Lower lobe of right lung (tissue), 2 donors: ENCODE data around the gene PDE5A. TPM values are rescaled to one million over a fixed set of nuclear protein-coding genes. Genes with fewer than 3 reads are reported as not detected.

Experiments
- ATAC-seq, 2 donors: fragments of 200-7000 bp; cut with Tn5 transposase; one replicate each; pipeline ENCODE4 v1.9.1; 2020 to 2022; ENCODE audit warnings: mild to moderate bottlenecking in 2 of 2, moderate library complexity in 2 of 2
- DNase-seq: peaks from one replicate; pipeline ENCODE4 v3.0.0-alpha.2; 2020
- H3K27ac ChIP-seq: fragments of 200-600 bp; one replicate; pipeline ENCODE4 v1.8.0; 2022
- H3K27me3 ChIP-seq: fragments of 200-600 bp; one replicate; pipeline ENCODE4 v1.8.0; 2022; ENCODE audit warnings: low read depth
- H3K36me3 ChIP-seq: fragments of 200-600 bp; one replicate; pipeline ENCODE4 v1.8.0; 2022; ENCODE audit warnings: mild to moderate bottlenecking
- H3K4me1 ChIP-seq: fragments of 200-600 bp; one replicate; pipeline ENCODE4 v1.8.0; 2022
- H3K4me3 ChIP-seq: fragments of 200-600 bp; one replicate; pipeline ENCODE4 v1.8.0; 2022; ENCODE audit warnings: mild to moderate bottlenecking
- H3K9me3 ChIP-seq: fragments of 200-600 bp; one replicate; pipeline ENCODE4 v1.8.0; 2022
- CTCF ChIP-seq: fragments of 200-600 bp; IDR thresholded peaks from one replicate; pipeline ENCODE4 v1.8.0; 2022; ENCODE audit warnings: antibody characterized with exemption, mild to moderate bottlenecking
- intact Hi-C: fragments of 100-400 bp; cut with DNase I; formaldehyde crosslinking; loops from one replicate; pipeline ENCODE4 v1.11.0; 2022
- total RNA-seq: library from RNA; stranded (reverse); fragmentation: NEBNext Ultra II Directional; extraction: Animal tissue kit (Norgen Biotek cat#: 25700); gene quantifications from one replicate; pipeline ENCODE4 v1.2.1, GENCODE V29; 2021
- donor health status: DM: no; HTN: yes; CAD: no; lungs with severe emphysema.

The PDE5A gene
- total RNA-seq, 1 donor from 2014 or later = 39.8 TPM

- no peak overlapping the region for H3K27ac ChIP-seq
Observed at GRCh38 chr4:119510395-119511149, 118.0 kb downstream of the PDE5A start.

DNA sequence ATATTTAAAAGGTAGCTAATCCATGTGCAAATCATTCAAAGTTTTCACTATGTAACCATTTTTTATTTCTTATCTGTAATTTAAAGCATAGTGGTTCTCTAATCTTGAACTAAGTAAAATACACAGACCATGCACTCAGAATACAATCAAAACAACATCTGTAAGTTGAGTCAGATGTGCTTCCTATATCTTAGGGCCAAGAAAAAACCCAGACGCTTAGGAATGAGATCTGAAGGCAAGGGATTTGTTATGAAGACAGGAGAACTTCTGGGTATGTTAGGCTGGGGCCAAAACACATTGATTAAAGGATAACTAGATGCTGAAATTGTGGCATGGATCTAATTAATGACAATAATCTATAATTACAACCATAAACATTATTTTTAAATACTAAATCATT, 120.3 kb downstream of the PDE5A start:
- intact Hi-C loops = no loop called here
- ATAC-seq = no peak
- Histone ChIP-seq H3K4me1 (no peaks in the 10 kb centered on the region), H3K9me3 (no peaks in the 10 kb centered on the region), H3K27me3 (no peaks in the 10 kb centered on the region), H3K27ac (no peak overlapping the region), H3K4me3 (no peak overlapping the region), H3K36me3 (peaks cover 69% of the 10 kb centered on the region)
- DNase-seq = no peak
- no peak for TF ChIP-seq CTCF

More at GRCh38 chr4:119510395-119511149, 118.0 kb downstream of the PDE5A start:
- Histone ChIP-seq H3K36me3 (peaks cover 69% of the 10 kb centered on the region), H3K4me1 (no peaks in the 10 kb centered on the region), H3K9me3 (no peaks in the 10 kb centered on the region), H3K27me3 (no peaks in the 10 kb centered on the region), H3K4me3 (no peak overlapping the region)
- DNase-seq (no peak), ATAC-seq (no peak)
- no peak for TF ChIP-seq CTCF
- intact Hi-C loops = no loop called here

DNA sequence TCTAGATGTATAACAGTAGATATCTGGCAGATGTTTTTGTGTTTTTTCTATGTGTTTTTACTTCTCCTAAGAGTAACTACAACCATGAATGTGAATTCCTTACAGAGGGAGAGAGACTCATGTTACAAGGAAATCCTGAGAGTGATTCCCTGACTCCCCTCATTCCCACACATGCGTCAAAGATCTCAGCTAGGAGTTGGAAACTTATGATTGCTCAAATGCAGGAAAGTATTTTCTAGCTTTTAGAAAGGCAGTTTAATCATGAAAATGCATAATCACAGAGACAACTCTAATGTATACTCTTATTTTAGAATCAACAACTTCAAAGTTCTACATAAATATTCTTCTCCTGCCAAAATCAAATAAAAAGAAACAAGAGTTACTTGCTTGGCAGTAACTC, 121.8 kb downstream of the PDE5A start:
- H3K9me3 ChIP-seq = no peaks in the 10 kb centered on the region
- H3K27ac ChIP-seq = no peak overlapping the region
- no peak for DNase-seq
- no peak for TF ChIP-seq CTCF
- no peaks in the 10 kb centered on the region for H3K27me3 ChIP-seq
- no peaks in the 10 kb centered on the region for H3K4me1 ChIP-seq
- peaks cover 70% of the 10 kb centered on the region for H3K36me3 ChIP-seq
- intact Hi-C loops = no loop called here
- no peak for ATAC-seq
- H3K4me3 ChIP-seq = no peak overlapping the region

DNA sequence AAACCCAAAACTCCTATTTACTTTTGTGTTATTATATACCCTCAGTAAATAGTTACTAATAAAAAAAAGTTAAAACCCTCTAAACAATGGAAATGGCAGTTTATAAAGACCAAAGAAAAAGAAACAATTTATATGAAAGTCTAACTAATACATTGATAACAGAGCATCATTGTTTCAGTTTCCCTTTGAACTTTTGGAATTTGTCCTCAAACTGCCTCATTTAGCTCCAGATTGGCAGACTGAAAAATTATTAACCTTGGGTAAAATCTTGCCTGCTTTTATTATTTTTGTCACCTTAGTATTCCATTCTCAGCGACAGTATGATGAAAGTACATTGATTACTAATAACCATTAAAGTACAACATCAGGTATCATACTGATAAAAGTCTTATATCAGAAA, 124.0 kb downstream of the PDE5A start:
- intact Hi-C loops = no loop called here

GRCh38 chr4:119501740-119502139, 126.9 kb downstream of the PDE5A start:
- H3K36me3 ChIP-seq = peaks cover 96% of the 10 kb centered on the region

More for the DNA sequence above, 124.0 kb downstream of the PDE5A start:
- TF ChIP-seq CTCF = no peak
- no peaks in the 10 kb centered on the region for H3K9me3 ChIP-seq
- no peak for ATAC-seq
- no peaks in the 10 kb centered on the region for H3K4me1 ChIP-seq
- DNase-seq = no peak
- no peaks in the 10 kb centered on the region for H3K27me3 ChIP-seq
- H3K4me3 ChIP-seq = no peak overlapping the region
- peaks cover 80% of the 10 kb centered on the region for H3K36me3 ChIP-seq
- H3K27ac ChIP-seq = no peak overlapping the region

More at GRCh38 chr4:119501740-119502139, 126.9 kb downstream of the PDE5A start:
- H3K9me3 ChIP-seq = no peaks in the 10 kb centered on the region
- no peak for DNase-seq
- intact Hi-C loops = no loop called here
- H3K27ac ChIP-seq = no peak overlapping the region
- no peaks in the 10 kb centered on the region for H3K4me1 ChIP-seq
- H3K4me3 ChIP-seq = no peak overlapping the region
- no peak for TF ChIP-seq CTCF
- no peak for ATAC-seq
- H3K27me3 ChIP-seq = no peaks in the 10 kb centered on the region
